Cortex of kidney (tissue), 1 donor: ENCODE measurements around the gene KRT14.
"Not testable (repeated sequence)": the region's sequence is repeated elsewhere in the genome, so short reads cannot be mapped to it uniquely, and the experiment has no call there.

Source experiments
- DNase-seq: peaks from one replicate; lab custom pipeline; 2025; lab: John Stamatoyannopoulos, UW

KRT14 gene

GRCh38 chr17:41586863-41587495, at the start of gene KRT14:
TSS of gene KRT14 (minus strand) at chr17:41586895. CDS start at chr17:41586834, 61 bp downstream.
- DNase-seq: no peak

- DNase-seq: no peak
These were observed 48.7 kb upstream of the KRT14 start for GRCh38 chr17:41635121-41636097.

- no peak for DNase-seq
These were observed 47.9 kb upstream of the KRT14 start for GRCh38 chr17:41634639-41635038.

- DNase-seq: no peak
These were observed 47.0 kb upstream of the KRT14 start for GRCh38 chr17:41633556-41634199.

- no peak for DNase-seq
These were observed 45.9 kb upstream of the KRT14 start for GRCh38 chr17:41632482-41633105.

- no peak for DNase-seq
These were observed 45.2 kb upstream of the KRT14 start for GRCh38 chr17:41631898-41632285.

- no peak for DNase-seq
These were observed 44.6 kb upstream of the KRT14 start for GRCh38 chr17:41631025-41631897.

GRCh38 chr17:41629826-41630670, 43.4 kb upstream of the KRT14 start:
- DNase-seq: no peak

- DNase-seq: no peak
These were observed 42.6 kb upstream of the KRT14 start for GRCh38 chr17:41629316-41629715.

- DNase-seq: not testable (repeated sequence)
These were observed 42.0 kb upstream of the KRT14 start for GRCh38 chr17:41628621-41629255.

- not testable (repeated sequence) for DNase-seq
These were observed 41.3 kb upstream of the KRT14 start for GRCh38 chr17:41628073-41628370.

GRCh38 chr17:41627316-41628072, 40.8 kb upstream of the KRT14 start:
- DNase-seq: no peak

GRCh38 chr17:41626914-41627295, 40.2 kb upstream of the KRT14 start:
- DNase-seq: not testable (repeated sequence)

- DNase-seq: not testable (repeated sequence)
These were observed 39.6 kb upstream of the KRT14 start for GRCh38 chr17:41626028-41626913.

GRCh38 chr17:41625602-41626001, 38.9 kb upstream of the KRT14 start:
- no peak for DNase-seq

GRCh38 chr17:41624208-41625101, 37.8 kb upstream of the KRT14 start, which contains the start of gene KRT17:
TSS of gene KRT17 (minus strand) at chr17:41624575. CDS start at chr17:41624509, 66 bp downstream.
- no peak for DNase-seq
